Activated CD4-positive, alpha-beta memory T cell treated with anti-CD3 and anti-CD28 coated beads, Interleukin-2, amount 10 ng/mL, durations not matched to agents 7 days and 5 days (primary cell): Measurements from ENCODE around the gene CALN1. TPM values are rescaled to one million over a fixed set of nuclear protein-coding genes. Genes with fewer than 3 reads are reported as not detected.

Source experiments
- CTCF ChIA-PET: fragments of 350-600 bp; sonication (Branson Sonifier 250); formaldehyde crosslinking; loops from one replicate; lab custom pipeline; 2021; ENCODE audit warnings: antibody characterized with exemption, inconsistent platforms; lab: Charles Lee
- POLR2A ChIA-PET: fragments of 350-600 bp; sonication (Branson Sonifier 250); formaldehyde crosslinking; loops from one replicate; lab custom pipeline; 2021; ENCODE audit warnings: antibody characterized with exemption; lab: Charles Lee
- DNase-seq: peaks from one replicate; pipeline ENCODE4 v3.0.0-alpha.2; 2020
- H3K27ac Mint-ChIP-seq: one replicate; pipeline ENCODE4 v1.8.0; 2021; ENCODE audit warnings: mild to moderate bottlenecking, mixed read lengths
- H3K27me3 Mint-ChIP-seq: one replicate; pipeline ENCODE4 v1.8.0; 2021; ENCODE audit warnings: mixed read lengths
- H3K36me3 Mint-ChIP-seq: one replicate; pipeline ENCODE4 v1.8.0; 2021; ENCODE audit warnings: low read depth, mixed read lengths
- H3K4me1 Mint-ChIP-seq: one replicate; pipeline ENCODE4 v1.8.0; 2021; ENCODE audit warnings: mixed read lengths
- H3K4me3 Mint-ChIP-seq: one replicate; pipeline ENCODE4 v1.8.0; 2021; ENCODE audit warnings: mild to moderate bottlenecking, mixed read lengths
- H3K9me3 Mint-ChIP-seq: one replicate; pipeline ENCODE4 v1.8.0; 2021; ENCODE audit warnings: mixed read lengths
- total RNA-seq, 2 experiments: library from RNA; stranded (reverse); gene quantifications; one replicate each; pipeline ENCODE4 v1.2.3, GENCODE V29; 2021

Gene CALN1
- total RNA-seq, 2 experiments from 2014 or later, result not detected

- H3K4me3 Mint-ChIP-seq, result no peak overlapping the region
- ChIA-PET POLR2A (no interaction called here), CTCF (no interaction called here)
- H3K36me3 Mint-ChIP-seq, result no peaks in the 10 kb centered on the region
- no peak overlapping the region for H3K27ac Mint-ChIP-seq
- peaks cover 12% of the 10 kb centered on the region for H3K9me3 Mint-ChIP-seq
- DNase-seq, result no peak
- no peaks in the 10 kb centered on the region for H3K4me1 Mint-ChIP-seq
- no peaks in the 10 kb centered on the region for H3K27me3 Mint-ChIP-seq
Measured at GRCh38 chr7:72268090-72268489, 144.0 kb downstream of the CALN1 start.

- POLR2A ChIA-PET, result no interaction called here
- Mint-ChIP-seq H3K9me3 (peaks cover 9% of the 10 kb centered on the region), H3K4me1 (no peaks in the 10 kb centered on the region), H3K36me3 (no peaks in the 10 kb centered on the region), H3K27me3 (no peaks in the 10 kb centered on the region), H3K27ac (no peak overlapping the region), H3K4me3 (no peak overlapping the region)
- DNase-seq, result no peak
- CTCF ChIA-PET, result no interaction called here
Measured at GRCh38 chr7:72267291-72267800, 144.8 kb downstream of the CALN1 start.

GRCh38 chr7:72266771-72267170 is 145.4 kb downstream of the CALN1 start:
- Mint-ChIP-seq H3K36me3 (no peaks in the 10 kb centered on the region), H3K9me3 (peaks cover 9% of the 10 kb centered on the region), H3K4me3 (no peak overlapping the region), H3K27ac (no peak overlapping the region), H3K4me1 (no peaks in the 10 kb centered on the region), H3K27me3 (no peaks in the 10 kb centered on the region)
- CTCF ChIA-PET, result no interaction called here
- DNase-seq, result no peak
- POLR2A ChIA-PET, result no interaction called here

- no peaks in the 10 kb centered on the region for H3K36me3 Mint-ChIP-seq
- H3K4me1 Mint-ChIP-seq, result no peaks in the 10 kb centered on the region
- H3K4me3 Mint-ChIP-seq, result no peak overlapping the region
- H3K27me3 Mint-ChIP-seq, result no peaks in the 10 kb centered on the region
- no peak overlapping the region for H3K27ac Mint-ChIP-seq
- no peak for DNase-seq
- POLR2A ChIA-PET, result no interaction called here
- H3K9me3 Mint-ChIP-seq, result peaks cover 9% of the 10 kb centered on the region
- CTCF ChIA-PET, result no interaction called here
Measured at GRCh38 chr7:72265071-72265904, 146.8 kb downstream of the CALN1 start.

GRCh38 chr7:72260406-72260805 is 151.7 kb downstream of the CALN1 start:
- POLR2A ChIA-PET, result no interaction called here
- no peak for DNase-seq
- no peaks in the 10 kb centered on the region for H3K27me3 Mint-ChIP-seq
- H3K4me1 Mint-ChIP-seq, result no peaks in the 10 kb centered on the region
- H3K27ac Mint-ChIP-seq, result no peak overlapping the region
- H3K36me3 Mint-ChIP-seq, result no peaks in the 10 kb centered on the region
- peaks cover 10% of the 10 kb centered on the region for H3K9me3 Mint-ChIP-seq
- H3K4me3 Mint-ChIP-seq, result no peak overlapping the region
- CTCF ChIA-PET, result no interaction called here

- Mint-ChIP-seq H3K4me3 (no peak overlapping the region), H3K36me3 (no peaks in the 10 kb centered on the region), H3K9me3 (peaks cover 7% of the 10 kb centered on the region), H3K27me3 (no peaks in the 10 kb centered on the region), H3K27ac (no peak overlapping the region), H3K4me1 (no peaks in the 10 kb centered on the region)
- CTCF ChIA-PET, result no interaction called here
- DNase-seq, result no peak
- POLR2A ChIA-PET, result no interaction called here
Measured at GRCh38 chr7:72258074-72258473, 154.1 kb downstream of the CALN1 start.

- H3K27me3 Mint-ChIP-seq, result no peaks in the 10 kb centered on the region
- DNase-seq, result no peak
- CTCF ChIA-PET, result no interaction called here
Measured at GRCh38 chr7:72254455-72254854, 157.7 kb downstream of the CALN1 start.

GRCh38 chr7:72249106-72249505 is 163.0 kb downstream of the CALN1 start:
- ChIA-PET CTCF (no interaction called here), POLR2A (no interaction called here)
- Mint-ChIP-seq H3K27ac (no peak overlapping the region), H3K4me1 (no peaks in the 10 kb centered on the region), H3K4me3 (no peak overlapping the region), H3K27me3 (no peaks in the 10 kb centered on the region), H3K9me3 (peaks cover 25% of the 10 kb centered on the region), H3K36me3 (no peaks in the 10 kb centered on the region)
- no peak for DNase-seq

More at GRCh38 chr7:72254455-72254854, 157.7 kb downstream of the CALN1 start:
- Mint-ChIP-seq H3K4me1 (no peaks in the 10 kb centered on the region), H3K9me3 (peaks cover 21% of the 10 kb centered on the region), H3K27ac (no peak overlapping the region), H3K36me3 (no peaks in the 10 kb centered on the region), H3K4me3 (no peak overlapping the region)
- POLR2A ChIA-PET, result no interaction called here

- Mint-ChIP-seq H3K9me3 (peaks cover 16% of the 10 kb centered on the region), H3K27ac (no peak overlapping the region), H3K27me3 (no peaks in the 10 kb centered on the region), H3K4me1 (no peaks in the 10 kb centered on the region), H3K4me3 (no peak overlapping the region), H3K36me3 (no peaks in the 10 kb centered on the region)
- DNase-seq, result no peak
- ChIA-PET POLR2A (no interaction called here), CTCF (no interaction called here)
Measured at GRCh38 chr7:72244826-72245398, 167.2 kb downstream of the CALN1 start.

- CTCF ChIA-PET, result no interaction called here
- Mint-ChIP-seq H3K36me3 (no peaks in the 10 kb centered on the region), H3K27ac (no peak overlapping the region), H3K4me1 (no peaks in the 10 kb centered on the region), H3K4me3 (no peak overlapping the region), H3K27me3 (no peaks in the 10 kb centered on the region), H3K9me3 (peaks cover 6% of the 10 kb centered on the region)
- no peak for DNase-seq
- POLR2A ChIA-PET, result no interaction called here
Measured at GRCh38 chr7:72243329-72243728, 168.8 kb downstream of the CALN1 start.

GRCh38 chr7:72235351-72235750 is 176.8 kb downstream of the CALN1 start:
- ChIA-PET POLR2A (no interaction called here), CTCF (no interaction called here)
- H3K27me3 Mint-ChIP-seq, result no peaks in the 10 kb centered on the region
- H3K27ac Mint-ChIP-seq, result no peak overlapping the region
- DNase-seq, result no peak
- no peaks in the 10 kb centered on the region for H3K4me1 Mint-ChIP-seq
- peaks cover 7% of the 10 kb centered on the region for H3K9me3 Mint-ChIP-seq
- no peaks in the 10 kb centered on the region for H3K36me3 Mint-ChIP-seq
- H3K4me3 Mint-ChIP-seq, result no peak overlapping the region

GRCh38 chr7:72234086-72234485 is 178.1 kb downstream of the CALN1 start:
- no peak overlapping the region for H3K27ac Mint-ChIP-seq
- CTCF ChIA-PET, result no interaction called here
- POLR2A ChIA-PET, result no interaction called here
- no peaks in the 10 kb centered on the region for H3K36me3 Mint-ChIP-seq
- H3K27me3 Mint-ChIP-seq, result no peaks in the 10 kb centered on the region
- H3K4me3 Mint-ChIP-seq, result no peak overlapping the region
- H3K9me3 Mint-ChIP-seq, result peaks cover 7% of the 10 kb centered on the region
- no peaks in the 10 kb centered on the region for H3K4me1 Mint-ChIP-seq
- no peak for DNase-seq

- Mint-ChIP-seq H3K27ac (no peak overlapping the region), H3K27me3 (no peaks in the 10 kb centered on the region), H3K4me1 (no peaks in the 10 kb centered on the region), H3K9me3 (peaks cover 17% of the 10 kb centered on the region), H3K4me3 (no peak overlapping the region), H3K36me3 (no peaks in the 10 kb centered on the region)
- no peak for DNase-seq
- ChIA-PET CTCF (no interaction called here), POLR2A (no interaction called here)
Measured at GRCh38 chr7:72230281-72230680, 181.9 kb downstream of the CALN1 start.

- CTCF ChIA-PET, result no interaction called here
- no peaks in the 10 kb centered on the region for H3K27me3 Mint-ChIP-seq
- H3K36me3 Mint-ChIP-seq, result no peaks in the 10 kb centered on the region
- no peaks in the 10 kb centered on the region for H3K4me1 Mint-ChIP-seq
- POLR2A ChIA-PET, result no interaction called here
- DNase-seq, result no peak
- H3K27ac Mint-ChIP-seq, result no peak overlapping the region
- H3K4me3 Mint-ChIP-seq, result no peak overlapping the region
- peaks cover 32% of the 10 kb centered on the region for H3K9me3 Mint-ChIP-seq
Measured at GRCh38 chr7:72223351-72223750, 188.8 kb downstream of the CALN1 start.
